HG02763 (cell line): ENCODE data around the gene TMEM253.

ENCODE experiments used
- ATAC-seq: cut with Tn5 transposase; IDR thresholded peaks from one replicate; pipeline ENCODE4 v1.9.1; 2021; ENCODE audit warnings: mild to moderate bottlenecking, moderate library complexity; ENCODE audit not compliant: unreplicated experiment

Gene TMEM253

DNA sequence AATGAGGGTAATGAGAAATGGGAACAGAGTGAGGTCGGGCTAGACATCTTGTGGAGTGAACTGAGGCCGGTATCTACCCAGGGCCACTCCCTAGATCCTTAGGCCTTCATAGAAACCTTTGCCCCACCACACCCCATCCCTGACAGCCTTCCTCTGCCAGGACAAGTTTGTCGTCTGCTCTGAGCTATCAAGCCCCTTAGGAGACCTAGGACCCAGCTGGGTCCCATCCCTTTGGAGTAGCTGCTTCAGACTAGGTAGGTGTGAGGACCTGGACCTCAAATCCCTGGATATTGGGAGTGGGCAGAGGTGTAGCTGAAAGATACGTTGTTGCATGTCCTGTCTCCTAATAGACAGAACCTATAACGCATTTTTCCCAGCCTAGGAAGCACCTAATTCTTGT is at the start of gene TMEM253:
TMEM253 (plus strand) TSS at position 136 of the 400 bp plus-strand sequence. CDS start 278 bp downstream, outside the sequence.
- no peak for ATAC-seq

- no peak for ATAC-seq
Measured at GRCh38 chr14:21053184-21054122, 47.4 kb upstream of the TMEM253 start.

GRCh38 chr14:21054123-21054767 is 46.6 kb upstream of the TMEM253 start:
- no peak for ATAC-seq

GRCh38 chr14:21054768-21055145 is 46.1 kb upstream of the TMEM253 start:
- no peak for ATAC-seq

GRCh38 chr14:21055432-21056117 is 45.3 kb upstream of the TMEM253 start:
- no peak for ATAC-seq

GRCh38 chr14:21056520-21057163 is 44.2 kb upstream of the TMEM253 start:
- no peak for ATAC-seq

- ATAC-seq = no peak
Measured at GRCh38 chr14:21057803-21058675, 42.8 kb upstream of the TMEM253 start, which contains the start of gene RNASE8. TSS of gene RNASE8 (plus strand) at chr14:21057822. CDS start at chr14:21057893, 71 bp downstream.

- no peak for ATAC-seq
Measured at GRCh38 chr14:21058903-21059302, 42.0 kb upstream of the TMEM253 start.

DNA sequence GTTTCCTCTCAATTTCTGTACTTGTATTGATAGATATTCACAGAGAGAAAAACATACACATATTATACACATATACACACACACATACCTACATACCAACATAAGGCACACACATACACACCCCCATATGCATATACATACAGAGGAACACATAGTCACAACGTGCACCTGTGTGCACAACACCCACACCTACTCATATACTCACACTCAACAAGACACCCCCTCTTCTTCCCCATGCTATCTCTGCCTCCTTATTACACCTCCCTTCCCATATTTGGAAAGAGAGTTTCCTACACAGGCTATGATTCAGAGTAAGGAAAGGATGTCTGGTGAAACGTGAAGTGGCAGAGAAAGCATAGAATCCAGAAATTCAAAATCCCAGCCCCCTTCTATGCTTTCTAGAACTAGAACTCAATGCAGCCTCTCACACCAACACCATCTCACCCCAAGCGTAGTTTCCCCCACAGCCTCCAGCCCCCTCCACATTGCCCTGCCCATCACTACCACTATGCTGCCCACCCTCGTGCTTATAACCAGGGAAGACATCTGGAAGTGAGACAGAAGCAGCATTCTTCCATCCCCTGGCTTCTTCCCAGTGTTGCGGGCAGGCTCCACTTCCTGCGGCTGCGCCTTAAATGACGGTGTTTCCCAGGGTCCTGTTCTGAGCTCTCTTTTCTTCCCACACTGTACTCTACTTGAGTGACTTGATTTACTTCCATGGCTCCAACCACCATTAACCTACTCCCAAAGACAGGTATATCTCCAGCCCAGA is 40.8 kb upstream of the TMEM253 start:
- no peak for ATAC-seq

DNA sequence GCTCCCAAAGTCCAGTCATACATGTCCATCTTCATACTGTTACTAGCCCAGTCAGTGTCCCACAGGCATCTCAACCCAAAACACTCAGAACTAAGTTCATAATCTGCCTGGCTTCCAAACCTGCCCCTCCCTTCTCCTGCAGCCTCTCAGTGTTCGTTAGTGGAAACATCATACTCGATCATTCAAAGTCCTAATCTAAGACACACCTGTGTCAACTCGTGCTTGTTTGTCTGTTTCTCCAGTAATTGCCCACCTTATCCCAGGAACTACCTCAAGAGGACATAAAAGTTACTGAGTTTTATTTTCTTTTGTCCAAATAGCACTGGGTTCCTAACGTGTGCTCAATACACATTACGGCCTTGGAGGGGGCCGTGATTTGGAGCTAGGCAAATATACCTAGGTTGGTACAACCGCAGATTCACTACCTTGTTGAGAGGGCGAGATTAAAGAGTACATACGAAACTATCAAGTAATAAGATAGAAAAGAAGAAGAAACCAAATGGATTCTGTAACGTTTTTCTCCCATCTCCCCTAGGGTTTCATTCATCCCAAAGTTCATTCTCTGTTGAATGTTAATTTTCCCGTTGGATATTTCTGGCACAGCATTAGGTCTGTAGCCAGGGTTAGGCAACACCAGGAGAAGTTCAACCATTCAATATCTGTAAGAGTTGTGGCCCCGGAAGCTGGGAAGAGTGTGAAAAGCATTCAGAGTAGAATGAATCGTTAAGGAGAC is 40.1 kb upstream of the TMEM253 start:
- ATAC-seq = no peak

GRCh38 chr14:21061347-21061668 is 39.6 kb upstream of the TMEM253 start:
- ATAC-seq = no peak

DNA sequence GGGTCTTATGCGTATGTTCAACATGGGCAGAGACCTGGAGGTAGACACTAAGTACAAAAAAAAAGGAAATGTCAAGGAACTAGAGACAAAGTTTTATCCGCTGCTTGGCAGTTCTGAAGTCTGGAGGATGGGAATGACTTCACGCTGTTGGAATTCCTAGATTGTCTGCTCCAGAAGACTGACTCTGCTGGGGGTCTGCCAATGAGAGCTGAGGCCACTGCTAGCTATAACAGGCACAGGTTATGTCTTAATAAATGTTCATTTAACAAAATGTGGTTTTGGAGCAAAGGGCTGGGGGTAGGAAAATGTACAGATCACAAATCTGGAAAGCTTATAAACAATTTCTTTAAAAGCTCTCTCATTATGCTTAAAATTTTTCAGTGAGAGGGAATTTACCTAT is 37.4 kb upstream of the TMEM253 start:
- ATAC-seq = no peak

DNA sequence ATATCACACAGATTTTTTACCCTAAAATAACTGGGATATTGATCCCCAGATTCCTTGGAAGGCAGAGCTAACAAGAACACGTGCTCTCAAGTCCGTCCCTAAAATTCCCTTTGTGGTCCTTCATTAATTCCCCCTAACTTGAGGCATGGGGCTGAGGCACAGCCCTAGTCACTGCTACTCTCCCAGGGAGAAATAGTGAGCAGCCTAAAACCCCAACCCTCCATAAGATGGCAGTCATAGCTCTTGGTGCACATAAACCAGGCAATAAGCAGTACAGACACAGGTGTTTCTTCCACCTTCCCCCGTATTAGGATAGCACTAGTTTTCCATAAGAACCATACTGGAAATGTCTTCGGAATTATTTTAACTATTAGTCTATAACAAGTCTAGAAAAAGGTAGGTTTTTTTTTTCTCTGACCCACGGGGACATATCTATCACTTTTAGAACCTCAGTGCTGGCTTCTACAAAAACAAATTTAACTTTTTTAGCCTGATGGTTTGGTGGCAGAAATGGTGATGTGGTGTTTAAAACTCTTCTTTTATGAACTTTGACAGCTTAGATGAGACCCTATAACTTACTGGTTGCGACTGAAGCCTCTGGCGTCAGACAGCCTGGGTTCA is 33.9 kb upstream of the TMEM253 start:
- ATAC-seq = no peak

DNA sequence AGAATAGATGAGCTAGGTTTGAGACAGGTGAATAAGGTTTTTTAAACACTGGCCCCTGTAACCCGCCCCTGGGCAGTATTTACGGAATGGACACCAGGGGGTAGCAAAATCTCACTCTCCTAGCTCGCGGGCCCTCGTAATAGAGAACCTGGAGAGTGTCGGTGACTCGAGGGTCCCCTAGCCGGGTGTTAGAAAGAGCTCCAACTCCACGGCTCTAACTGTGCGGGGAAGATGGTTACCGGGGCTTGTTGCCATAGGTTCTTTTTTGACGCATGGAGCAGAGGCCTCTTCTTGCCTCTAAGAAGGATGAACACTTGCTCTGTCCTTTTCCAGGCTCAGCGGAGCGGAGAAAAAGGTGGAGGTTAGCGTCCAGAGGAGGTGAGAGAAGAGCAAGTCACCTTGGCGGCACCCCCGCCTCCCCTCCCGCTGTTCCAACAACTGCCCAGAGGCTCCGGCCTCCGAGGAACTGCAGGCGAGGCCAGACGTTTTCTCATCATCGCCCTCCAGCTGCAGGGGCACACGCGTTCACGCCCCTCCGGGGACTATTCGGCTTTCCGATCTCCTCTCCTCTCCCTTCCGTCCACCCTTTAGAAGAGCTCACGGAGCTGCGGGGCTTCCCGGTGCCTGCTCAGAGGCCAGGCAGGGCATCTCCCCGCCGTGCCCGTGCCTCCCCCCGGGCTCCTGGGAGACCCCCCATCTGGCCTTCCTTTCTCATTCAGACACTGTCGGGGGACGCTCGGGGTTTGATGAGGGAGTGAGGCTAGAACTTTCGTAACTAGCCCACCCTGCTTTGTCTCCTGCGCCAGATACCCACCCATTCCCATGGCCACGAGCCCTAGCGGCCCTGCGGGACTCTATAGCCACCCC is 32.1 kb upstream of the TMEM253 start:
- no peak for ATAC-seq

DNA sequence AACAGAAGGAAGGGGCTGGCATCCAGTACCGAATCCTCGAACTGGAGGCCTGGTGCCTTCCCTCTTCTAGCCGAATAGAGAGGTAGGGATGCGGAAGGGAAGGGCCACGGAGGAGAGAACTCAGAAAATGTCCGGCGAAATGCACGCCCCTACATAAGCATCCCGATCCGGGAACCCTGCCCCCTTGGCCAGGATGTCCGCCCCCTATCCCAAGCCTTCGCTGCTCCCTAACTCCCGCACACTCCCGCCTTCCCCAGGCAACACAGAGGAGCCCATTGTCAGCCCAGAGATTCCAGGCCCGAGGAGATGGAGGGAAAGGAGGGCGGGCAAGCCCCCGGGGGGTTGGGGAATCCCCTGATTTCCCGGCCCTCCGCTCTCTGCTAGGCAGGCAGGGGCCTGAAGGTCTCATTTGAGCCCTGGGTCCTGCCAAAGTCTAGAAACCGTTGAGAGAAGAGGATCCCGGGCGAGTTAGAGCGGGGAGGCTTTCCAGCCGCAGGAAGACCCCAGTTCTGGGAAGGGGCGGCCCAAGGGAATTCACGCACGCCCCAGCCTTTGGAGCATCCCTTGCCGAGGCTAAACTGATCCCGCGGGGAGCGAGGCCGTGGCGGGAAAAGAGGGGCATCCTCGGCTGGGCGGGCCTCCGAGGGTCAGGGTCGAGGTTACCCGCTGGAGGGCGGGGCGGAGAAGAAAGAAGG is 31.3 kb upstream of the TMEM253 start:
- no peak for ATAC-seq

DNA sequence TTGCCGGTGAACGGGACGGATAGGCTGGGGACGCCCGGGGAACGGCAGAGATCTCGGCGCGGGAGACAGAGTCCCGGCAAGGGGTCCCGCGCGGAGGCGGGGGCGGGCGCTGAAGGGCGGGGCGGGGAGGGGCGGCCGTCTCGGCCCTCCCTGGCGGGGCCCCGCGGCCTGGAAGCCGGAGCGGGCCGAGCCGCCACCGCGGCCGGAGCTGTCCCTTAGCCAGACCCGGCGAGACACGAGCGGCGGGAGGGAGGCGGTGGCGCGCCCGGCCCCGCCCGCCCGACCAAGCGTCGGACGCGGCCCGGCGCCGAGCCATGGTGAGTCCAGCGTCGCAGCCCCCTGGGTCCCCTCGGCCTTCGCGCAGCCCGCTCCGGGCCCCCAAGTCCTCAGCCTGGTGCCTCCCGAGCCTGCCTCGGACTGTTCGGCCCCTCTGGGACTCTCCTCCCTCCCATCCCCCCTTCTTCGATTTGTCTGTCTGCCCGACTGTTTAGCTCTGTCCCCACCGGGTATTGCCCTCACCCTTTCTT is 30.7 kb upstream of the TMEM253 start, which contains the start of gene ARHGEF40:
ARHGEF40 (plus strand) TSS at position 222 of the 527 bp plus-strand sequence; CDS start at position 315, 93 bp downstream.
- no peak for ATAC-seq
